GM12872 (cell line): ENCODE data around the gene FLAD1.
A peak's percentile ranks its signal among the peaks of the same experiment; 100 is the strongest.

Source experiments
- CTCF ChIP-seq: IDR thresholded peaks from 3 replicates; pipeline ENCODE4 v1.5.1; 2011; ENCODE audit warnings: low read depth, mild to moderate bottlenecking, low read length, moderate library complexity; ENCODE audit not compliant: insufficient read depth

The FLAD1 gene

GRCh38 chr1:154992721-154993571 lies 9.8 kb downstream of the FLAD1 start:
- 0 out of 3 replicates have a peak, but pooled peaks have one; percentile 19 for TF ChIP-seq CTCF

GRCh38 chr1:154993572-154994268 lies 10.6 kb downstream of the FLAD1 start, which contains the start of gene LENEP:
Gene LENEP (plus strand): TSS chr1:154993586. CDS start chr1:154993608, 22 bp downstream.
- TF ChIP-seq CTCF, result no peak

GRCh38 chr1:154994269-154994587 lies 11.1 kb downstream of the FLAD1 start:
- no peak for TF ChIP-seq CTCF

GRCh38 chr1:154994591-154994990 lies 11.4 kb downstream of the FLAD1 start:
- TF ChIP-seq CTCF, result no peak

GRCh38 chr1:154996966-154997701 lies 14.0 kb downstream of the FLAD1 start:
- TF ChIP-seq CTCF, result no peak

GRCh38 chr1:154998201-154998780 lies 15.1 kb downstream of the FLAD1 start:
- peak; percentile 23; the same call in 1 of the 3 replicates for TF ChIP-seq CTCF
